Measurements from ENCODE around the gene SORCS2. TPM values are rescaled to one million over a fixed set of nuclear protein-coding genes. Genes with fewer than 3 reads are reported as not detected.

SORCS2 gene
- polyA plus RNA-seq, 1 of the 3 experiments (the other 2 are of a cell fraction) = 1.6 TPM

- H3K4me1 ChIP-seq (ENCODE audit: control insufficient read depth in 1 of 2, insufficient read depth in 2 of 2, low read depth in 1 of 2, low read length in 1 of 2) = no peaks in the 10 kb centered on the region
- 84% methylated on average over 9 of the region's 9 CpGs for whole genome bisulfite sequencing (ENCODE audit: low lambda C conversion rate)
- TF ChIP-seq ZBTB33 (IDR thresholded peaks at IDR 0.05; ENCODE audit: borderline replicate concordance, low read depth) (no peak), SIN3A (IDR thresholded peaks at IDR 0.05; ENCODE audit: borderline replicate concordance, low read depth, low read length) (no peak), EZH2phosphoT487 (IDR thresholded peaks at IDR 0.05; ENCODE audit: borderline replicate concordance, low read depth) (no peak), TAF1 (IDR thresholded peaks at IDR 0.05; ENCODE audit: borderline replicate concordance, low read depth, low read length) (no peak), POLR2AphosphoS5 (IDR thresholded peaks at IDR 0.05; ENCODE audit: low read depth, low read length) (no peak), IRF3 (IDR thresholded peaks at IDR 0.05; ENCODE audit: low read depth, low read length) (no peak), REST (IDR thresholded peaks at IDR 0.05; ENCODE audit: low read depth, low read length) (no peak)
- ChIA-PET CTCF (interaction anchor here (1.0 to 3.6 kb wide), 2 partner anchors 12 to 540 kb away, joined by 3 to 23 read pairs; no protein-coding TSS in a partner anchor), POLR2A (no interaction called here)
- H2AFZ ChIP-seq (ENCODE audit: low read depth) = no peak overlapping the region
- no peaks in the 10 kb centered on the region for H3K36me3 ChIP-seq (replicated peaks in 1 of 2; ENCODE audit: control insufficient read depth in 1 of 2, insufficient read depth in 2 of 2, low read length in 1 of 2)
- H3F3A ChIP-seq (replicated peaks; ENCODE audit: insufficient read depth) = no peaks in the 10 kb centered on the region
- no peaks in the 10 kb centered on the region for H3K27me3 ChIP-seq (ENCODE audit: insufficient read depth)
- no peak overlapping the region for H3K9ac ChIP-seq
- no peak overlapping the region for H3K4me2 ChIP-seq
- H3K9me2 ChIP-seq = no peaks in the 10 kb centered on the region
- H4K20me1 ChIP-seq (ENCODE audit: insufficient read depth) = no peaks in the 10 kb centered on the region
- no peaks in the 10 kb centered on the region for H3K79me2 ChIP-seq (ENCODE audit: insufficient read depth)
- H3K27ac ChIP-seq (ENCODE audit: low read depth in 2 of 2, low read length in 1 of 2) = no peak overlapping the region
- DNase-seq = no peak
- H3K4me3 ChIP-seq (ENCODE audit: low read depth in 2 of 2, low read length in 1 of 2) = no peak overlapping the region
- H3K9me3 ChIP-seq = no peaks in the 10 kb centered on the region
These were observed 539.9 kb downstream of the SORCS2 start for GRCh38 chr4:7732263-7732662.

GRCh38 chr4:7733201-7733600 is 540.9 kb downstream of the SORCS2 start:
- Histone ChIP-seq H2AFZ (ENCODE audit: low read depth) (no peak overlapping the region), H3K27ac (ENCODE audit: low read depth in 2 of 2, low read length in 1 of 2) (no peak overlapping the region), H3K79me2 (ENCODE audit: insufficient read depth) (no peaks in the 10 kb centered on the region), H3K4me3 (ENCODE audit: low read depth in 2 of 2, low read length in 1 of 2) (no peak overlapping the region), H3K9ac (no peak overlapping the region), H3F3A (replicated peaks; ENCODE audit: insufficient read depth) (no peaks in the 10 kb centered on the region), H3K9me3 (no peaks in the 10 kb centered on the region), H3K4me1 (ENCODE audit: control insufficient read depth in 1 of 2, insufficient read depth in 2 of 2, low read depth in 1 of 2, low read length in 1 of 2) (no peaks in the 10 kb centered on the region), H3K4me2 (no peak overlapping the region), H4K20me1 (ENCODE audit: insufficient read depth) (no peaks in the 10 kb centered on the region), H3K9me2 (no peaks in the 10 kb centered on the region), H3K27me3 (ENCODE audit: insufficient read depth) (no peaks in the 10 kb centered on the region), H3K36me3 (replicated peaks in 1 of 2; ENCODE audit: control insufficient read depth in 1 of 2, insufficient read depth in 2 of 2, low read length in 1 of 2) (no peaks in the 10 kb centered on the region)
- no peak for DNase-seq
- ChIA-PET POLR2A (no interaction called here), CTCF (interaction anchor here (0.9 to 3.6 kb wide), 3 partner anchors 13 to 541 kb away, joined by 3 to 23 read pairs (median 5); no protein-coding TSS in a partner anchor)
- WGBS (ENCODE audit: low lambda C conversion rate) = 0% methylated on average over 1 of the region's 17 CpGs
- TF ChIP-seq FOSL2 (IDR thresholded peaks at IDR 0.05; ENCODE audit: borderline replicate concordance, low read depth) = no peak
- TF ChIP-seq IRF3 (IDR thresholded peaks at IDR 0.05; ENCODE audit: low read depth, low read length) = no peak
- TF ChIP-seq POLR2AphosphoS5 (IDR thresholded peaks at IDR 0.05; ENCODE audit: low read depth, low read length) = no peak
- no peak for TF ChIP-seq REST (IDR thresholded peaks at IDR 0.05; ENCODE audit: low read depth, low read length)
- TF ChIP-seq GATA2 (CRISPR knock-in tag; IDR thresholded peaks at IDR 0.05) = no peak
- TF ChIP-seq SIN3A (IDR thresholded peaks at IDR 0.05; ENCODE audit: borderline replicate concordance, low read depth, low read length) = no peak
- TF ChIP-seq MXI1 (IDR thresholded peaks at IDR 0.05; ENCODE audit: low read depth, low read length) = no peak
- no peak for TF ChIP-seq USF1 (IDR thresholded peaks at IDR 0.05; ENCODE audit: borderline replicate concordance, low read depth)
- no peak for TF ChIP-seq FOXJ3 (CRISPR knock-in tag; IDR thresholded peaks at IDR 0.05)

Data from SK-N-SH (cell line).